ENCODE data around the gene UBALD2.
"Not testable (repeated sequence)": the region's sequence is repeated elsewhere in the genome, so short reads cannot be mapped to it uniquely, and the experiment has no call there.

Gene UBALD2

DNA sequence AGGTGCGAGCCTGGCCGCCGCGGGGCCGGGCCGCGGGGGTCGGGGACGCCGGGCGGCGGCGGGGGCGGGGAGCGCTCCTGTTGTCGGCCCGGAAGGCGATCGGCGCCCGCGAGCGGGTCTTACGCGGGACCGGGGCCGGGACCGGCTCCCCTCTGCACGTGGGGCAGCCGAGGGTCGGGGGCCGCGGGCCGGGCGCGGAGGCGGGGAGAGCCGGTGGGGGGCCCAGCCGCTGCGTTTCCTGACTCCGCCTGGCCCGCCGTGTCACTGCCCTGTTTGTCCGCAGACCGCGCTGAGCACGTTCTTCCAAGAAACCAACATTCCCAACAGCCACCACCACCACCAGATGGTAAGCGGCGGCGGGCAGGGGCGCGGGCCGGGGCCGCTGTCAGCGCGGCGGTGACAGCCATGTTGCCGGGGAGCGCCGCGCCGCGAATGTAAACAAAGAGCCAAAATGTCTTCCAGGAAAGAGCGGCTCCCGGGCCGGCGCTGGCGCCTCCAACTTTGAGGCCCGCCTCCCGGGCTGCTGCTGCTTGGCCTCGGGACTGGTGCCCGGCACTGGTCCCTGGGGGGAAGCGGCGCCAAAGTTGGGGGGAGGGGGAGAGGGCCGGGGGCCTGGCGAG lies 586 bp downstream of the UBALD2 start:
- peak; percentile 51 for DNase-seq (ENCODE audit: low read depth)

DNA sequence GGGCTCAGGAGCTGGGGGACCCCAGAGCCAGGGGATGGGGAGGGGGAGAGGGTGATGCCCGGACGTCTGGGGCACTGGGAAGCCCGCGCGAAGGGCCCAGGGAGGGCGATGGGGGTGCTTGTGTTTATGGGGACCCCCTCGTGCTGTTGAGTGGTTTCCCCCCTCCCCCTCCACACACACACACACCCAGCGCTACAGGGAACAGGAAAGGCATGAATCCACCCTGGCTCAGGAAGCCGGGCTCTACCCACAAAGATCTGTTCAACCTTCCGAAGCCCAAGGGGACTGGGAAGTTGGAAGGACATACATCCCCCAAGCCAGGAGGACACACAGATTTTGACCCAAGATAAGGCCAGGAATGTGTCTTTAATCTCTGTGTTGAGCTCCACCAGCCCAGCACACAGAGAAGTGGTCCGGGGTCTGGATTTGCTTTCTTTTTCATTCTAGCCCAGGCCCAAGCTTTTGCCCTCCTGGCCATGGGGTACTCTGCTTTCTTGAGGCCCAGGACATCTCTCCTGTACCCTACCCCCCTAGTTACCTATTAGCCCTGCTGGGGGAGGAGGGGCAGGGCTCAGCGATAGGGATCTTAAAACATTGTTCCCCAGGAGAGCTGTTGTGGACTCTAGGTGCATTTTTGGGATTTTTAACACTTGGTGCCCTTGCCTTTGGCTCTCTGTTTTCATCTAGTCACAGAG lies 1.2 kb downstream of the UBALD2 start:
- DNase-seq (ENCODE audit: low read depth), result no peak

DNA sequence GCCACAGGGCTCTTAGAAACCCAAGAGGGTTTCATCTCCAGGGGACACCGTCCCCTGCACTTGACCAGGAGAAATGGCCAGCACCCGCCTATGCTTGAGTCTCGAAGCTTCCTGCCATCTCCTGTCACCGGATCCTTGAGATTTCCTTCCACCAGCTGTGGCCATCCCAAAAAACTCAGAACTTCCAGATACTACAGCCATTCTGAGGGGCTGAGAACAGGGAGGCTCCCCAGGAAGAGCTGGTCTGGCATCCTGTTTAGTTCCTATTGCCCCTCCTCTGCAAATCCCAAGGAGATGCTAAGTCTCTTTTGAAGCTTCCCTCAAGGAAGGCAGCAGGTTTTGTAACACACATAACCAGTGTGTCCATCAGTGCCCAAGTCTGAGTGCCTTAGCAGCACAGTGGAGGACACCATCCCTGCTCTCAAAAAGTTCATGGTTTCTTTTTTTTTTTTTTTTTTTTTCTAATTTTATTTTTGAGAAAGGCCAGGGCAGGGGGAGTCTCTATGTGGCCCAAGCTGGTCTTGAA lies 2.0 kb downstream of the UBALD2 start:
- DNase-seq (ENCODE audit: low read depth), result no peak

DNA sequence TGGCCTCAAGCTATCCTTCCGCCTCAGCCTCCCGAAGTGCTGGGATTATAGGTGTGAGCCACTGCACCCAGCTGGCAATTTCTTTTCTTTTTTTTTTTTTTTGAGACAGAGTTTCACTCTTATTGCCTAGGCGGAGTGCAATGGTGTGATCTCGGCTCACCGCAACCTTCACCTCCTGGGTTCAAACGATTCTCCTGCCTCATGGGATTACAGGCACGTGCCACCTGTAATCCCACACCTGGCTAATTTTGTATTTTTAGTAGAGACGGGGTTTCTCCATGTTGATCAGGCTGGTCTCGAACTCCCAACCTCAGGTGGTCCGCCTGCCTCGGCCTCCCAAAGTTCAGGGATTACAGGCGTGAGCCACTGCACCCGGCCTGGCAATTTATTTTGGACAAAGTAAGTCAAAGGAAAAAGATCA lies 2.4 kb downstream of the UBALD2 start:
- DNase-seq (ENCODE audit: low read depth), result not testable (repeated sequence)

DNA sequence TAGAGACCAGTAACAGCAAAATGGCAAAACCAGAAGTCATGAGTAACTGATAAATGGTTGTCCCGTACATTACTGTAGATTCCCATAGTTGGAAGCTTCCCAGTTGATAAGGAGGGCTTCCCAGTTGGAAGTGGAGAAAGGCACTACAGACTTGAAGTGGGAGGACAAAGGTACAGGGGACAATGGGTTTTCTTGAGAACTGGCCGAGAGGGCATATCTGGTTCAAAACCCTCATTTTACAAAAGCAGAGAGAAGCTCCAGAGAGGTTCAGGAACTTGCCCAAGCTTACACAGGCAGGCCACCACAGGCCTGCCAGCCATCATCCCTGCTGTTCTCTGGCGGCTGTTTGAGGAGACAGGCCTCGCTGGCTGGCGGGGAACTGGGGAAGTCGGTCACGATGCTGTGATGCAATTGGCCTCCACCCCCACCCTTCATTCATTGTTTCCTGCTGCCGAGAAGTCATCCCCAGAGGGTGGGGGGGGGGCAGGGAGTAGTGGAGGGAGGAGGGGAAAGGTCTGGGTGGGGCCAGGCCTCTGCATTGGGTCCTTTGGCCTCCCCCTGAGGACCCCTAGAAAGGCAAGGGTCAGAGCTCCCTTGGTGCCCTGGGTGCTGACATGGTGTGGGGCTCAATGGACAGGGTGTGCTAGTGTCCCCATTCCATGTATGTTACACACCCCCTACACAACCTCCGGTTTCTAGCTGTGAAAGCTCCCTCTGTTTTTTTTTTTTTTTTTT lies 3.0 kb downstream of the UBALD2 start:
- peak; percentile 48 for DNase-seq (ENCODE audit: low read depth)

DNA sequence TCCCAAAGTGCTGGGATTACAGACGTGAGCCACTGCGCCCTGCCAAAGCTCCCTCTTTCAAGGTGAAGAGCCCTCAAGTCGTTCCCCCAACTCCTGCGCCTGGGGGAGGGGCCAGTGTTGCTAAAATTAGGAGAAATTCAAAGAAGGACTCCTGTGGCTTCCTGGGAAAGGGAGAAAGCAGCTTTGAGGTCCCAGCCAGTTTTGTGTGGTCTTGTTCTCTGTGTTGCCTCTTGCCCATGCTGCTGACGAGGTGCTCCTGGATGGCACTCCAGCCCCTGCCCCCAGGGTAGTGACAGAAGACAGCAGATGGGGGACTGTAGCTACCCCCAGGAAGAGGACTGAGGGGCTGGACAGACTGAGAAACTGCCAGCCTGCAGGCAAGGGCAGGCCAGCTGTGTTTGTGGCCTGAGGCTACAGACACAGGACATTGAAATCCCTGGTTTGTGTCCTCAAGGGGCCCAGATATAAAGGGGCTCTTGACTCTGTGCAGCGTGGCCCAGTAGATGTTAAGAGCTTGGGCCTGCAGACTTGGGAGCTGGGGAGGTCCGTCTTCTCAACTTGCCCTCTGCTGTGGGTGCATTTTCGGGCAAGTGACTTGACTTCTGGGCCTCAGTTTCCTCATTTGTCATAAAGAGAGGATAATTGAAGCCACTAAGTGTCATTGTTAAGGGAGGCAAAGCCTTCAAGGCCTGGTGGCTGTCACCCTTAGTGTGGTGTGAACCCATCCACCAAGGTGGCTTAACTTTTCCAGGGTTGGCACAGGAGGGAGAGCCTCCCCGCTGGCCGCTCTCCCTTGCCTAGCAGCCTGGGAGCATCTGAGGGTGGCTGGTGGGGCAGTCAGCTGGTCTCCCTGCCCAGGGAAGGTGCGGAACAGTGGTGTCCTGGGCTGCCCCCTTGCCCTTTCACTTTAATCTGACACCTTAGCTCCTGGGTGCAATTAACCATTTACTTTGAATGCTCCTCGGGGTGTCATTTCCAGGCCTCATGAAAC lies 4.1 kb downstream of the UBALD2 start:
- DNase-seq (ENCODE audit: low read depth), result no peak

DNA sequence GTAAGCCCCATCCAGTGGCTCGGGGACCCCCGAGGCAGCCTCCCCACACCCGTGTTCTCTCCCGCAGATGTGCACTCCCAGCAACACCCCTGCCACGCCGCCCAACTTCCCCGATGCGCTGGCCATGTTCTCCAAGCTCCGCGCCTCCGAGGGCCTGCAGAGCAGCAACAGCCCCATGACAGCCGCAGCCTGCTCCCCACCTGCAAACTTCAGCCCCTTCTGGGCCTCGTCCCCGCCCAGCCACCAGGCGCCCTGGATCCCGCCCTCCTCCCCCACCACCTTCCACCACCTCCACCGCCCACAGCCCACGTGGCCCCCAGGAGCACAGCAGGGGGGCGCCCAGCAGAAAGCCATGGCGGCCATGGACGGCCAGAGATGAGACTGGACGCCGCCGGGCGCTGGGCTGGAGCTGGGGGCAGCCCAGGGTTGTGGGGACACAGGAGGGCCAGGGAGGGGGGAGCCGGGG lies 5.0 kb downstream of the UBALD2 start:
- DNase-seq (ENCODE audit: low read depth), result no peak

DNA sequence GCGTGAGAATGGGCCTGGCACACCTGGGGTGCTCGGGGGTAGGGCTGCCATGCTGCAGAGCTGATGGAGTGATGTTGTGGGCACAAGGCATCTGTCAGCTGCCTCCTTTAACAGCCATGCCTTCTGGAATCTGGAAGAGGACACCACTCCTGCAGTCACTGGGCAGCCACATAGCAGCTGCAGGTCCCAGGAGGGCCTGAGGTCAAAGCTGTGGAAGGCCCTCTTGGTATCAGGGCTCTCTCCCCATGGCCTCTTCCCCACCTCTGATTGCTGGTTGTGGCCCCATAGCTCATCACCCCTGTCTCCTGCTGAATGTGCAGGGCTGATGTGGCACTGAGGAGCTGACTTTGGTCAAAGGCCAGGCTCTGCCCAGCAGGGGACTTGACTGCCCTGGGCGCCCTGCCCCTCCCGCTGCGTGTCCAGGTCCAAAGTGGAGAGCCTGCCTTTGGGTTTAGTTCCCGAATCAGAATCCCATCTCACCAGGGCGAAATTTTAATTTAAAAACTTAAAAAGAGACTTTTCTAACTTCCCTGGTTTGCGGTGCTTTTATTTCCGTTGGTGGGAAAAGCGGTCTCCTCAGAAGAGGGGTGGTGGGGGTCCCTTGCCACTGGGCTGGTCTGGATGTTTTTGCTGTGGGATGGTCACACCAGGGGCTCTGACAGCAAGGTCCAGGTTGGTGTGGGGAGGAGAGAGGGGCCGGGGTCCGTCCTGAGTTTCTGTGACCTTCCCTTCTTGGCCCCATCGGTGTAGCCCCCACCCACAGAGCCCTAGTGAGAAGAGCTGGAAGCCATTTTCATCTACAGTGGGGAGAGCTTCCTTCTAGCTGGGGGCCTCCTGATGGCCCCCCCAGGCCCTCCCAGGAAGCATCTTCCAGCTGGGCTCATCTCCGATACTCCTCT lies 5.9 kb downstream of the UBALD2 start:
- no peak for DNase-seq (ENCODE audit: low read depth)

DNA sequence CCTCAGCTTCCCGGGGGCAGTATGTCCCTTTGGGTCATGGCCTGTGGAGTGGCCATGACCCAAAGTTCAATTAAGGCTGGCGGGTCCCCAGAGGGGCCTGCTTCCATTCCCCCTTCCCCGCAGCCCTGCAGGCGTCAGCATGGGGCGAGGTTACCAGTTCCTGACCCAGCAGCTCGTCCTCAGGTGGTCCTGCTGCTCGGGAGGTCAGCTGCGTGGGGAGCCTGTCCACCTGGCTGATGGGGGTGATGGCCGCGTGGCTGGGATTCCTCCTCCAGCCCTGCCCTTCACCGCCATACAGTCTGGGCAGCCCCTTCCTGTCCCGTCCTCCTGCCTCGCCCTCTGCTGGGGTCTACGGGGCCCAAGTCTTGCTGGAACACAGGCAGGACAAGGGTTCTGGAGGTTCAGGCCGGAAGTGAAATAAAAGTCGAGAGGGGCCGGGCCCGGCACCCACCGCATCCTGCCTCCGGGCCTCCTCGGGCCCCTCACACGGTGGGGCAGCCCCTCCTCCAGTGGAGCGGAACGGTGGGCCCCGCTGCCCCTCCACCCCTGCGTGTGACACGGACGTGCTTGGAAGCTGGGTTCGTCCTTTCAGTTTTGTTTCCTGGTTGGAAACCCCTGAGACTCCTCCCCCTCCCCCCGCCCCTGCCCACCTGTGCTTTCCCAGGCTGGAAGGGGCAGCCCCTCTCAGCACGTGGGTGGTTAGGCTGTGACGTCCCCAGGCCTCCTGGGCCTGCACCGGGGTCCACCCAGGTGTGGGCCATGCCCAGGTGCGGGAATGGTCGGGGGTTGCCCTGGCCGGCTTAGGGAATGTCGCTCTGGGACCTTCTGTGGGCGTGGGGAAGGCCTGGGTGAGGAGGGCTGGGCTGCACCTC lies 6.8 kb downstream of the UBALD2 start:
- peak; percentile 41 for DNase-seq (ENCODE audit: low read depth)

DNA sequence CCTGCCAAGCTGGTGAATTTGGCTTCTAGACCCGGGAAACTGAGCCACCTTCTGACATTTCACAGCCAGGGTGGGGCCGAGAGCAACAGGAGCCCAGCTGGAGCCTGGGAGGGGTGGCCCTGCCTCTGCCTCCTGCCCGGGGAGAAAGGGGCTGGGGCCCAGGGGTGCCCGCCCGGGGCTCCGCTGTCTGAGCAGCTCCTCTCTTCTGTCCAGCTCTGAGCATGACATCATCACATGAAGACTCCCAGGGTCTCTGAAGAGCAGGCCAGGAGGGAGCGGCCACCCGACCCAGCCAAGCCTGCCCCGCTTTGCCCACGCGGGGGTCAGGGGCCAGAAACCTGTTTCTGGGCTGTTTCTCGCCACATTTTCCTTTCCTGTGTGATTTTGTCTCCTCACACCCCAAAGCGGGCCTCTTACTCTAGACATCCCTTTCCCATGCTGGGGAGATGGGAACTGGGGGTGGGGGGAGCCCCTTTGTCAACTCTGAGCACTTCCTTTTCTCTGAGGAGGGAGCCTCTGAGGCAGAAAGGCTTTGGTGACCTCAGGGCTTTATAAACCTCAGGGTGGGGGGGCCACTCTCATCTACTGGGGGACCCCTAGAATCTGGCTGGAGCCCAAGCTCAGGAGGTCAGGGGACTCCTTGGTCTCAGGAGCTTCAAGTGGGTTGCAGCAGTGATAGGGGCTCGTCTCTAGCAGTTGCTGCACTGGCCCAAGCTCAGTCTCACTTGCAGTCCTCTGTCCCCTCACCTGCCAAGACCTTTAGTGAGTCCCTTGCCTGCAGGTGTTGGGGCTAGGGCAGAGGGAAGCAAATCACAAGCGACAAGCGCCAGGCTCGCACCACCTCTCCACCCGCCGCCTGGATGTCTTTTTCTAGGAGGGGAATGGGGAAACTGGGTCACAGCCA lies 7.6 kb downstream of the UBALD2 start:
- DNase-seq (ENCODE audit: low read depth), result no peak

DNA sequence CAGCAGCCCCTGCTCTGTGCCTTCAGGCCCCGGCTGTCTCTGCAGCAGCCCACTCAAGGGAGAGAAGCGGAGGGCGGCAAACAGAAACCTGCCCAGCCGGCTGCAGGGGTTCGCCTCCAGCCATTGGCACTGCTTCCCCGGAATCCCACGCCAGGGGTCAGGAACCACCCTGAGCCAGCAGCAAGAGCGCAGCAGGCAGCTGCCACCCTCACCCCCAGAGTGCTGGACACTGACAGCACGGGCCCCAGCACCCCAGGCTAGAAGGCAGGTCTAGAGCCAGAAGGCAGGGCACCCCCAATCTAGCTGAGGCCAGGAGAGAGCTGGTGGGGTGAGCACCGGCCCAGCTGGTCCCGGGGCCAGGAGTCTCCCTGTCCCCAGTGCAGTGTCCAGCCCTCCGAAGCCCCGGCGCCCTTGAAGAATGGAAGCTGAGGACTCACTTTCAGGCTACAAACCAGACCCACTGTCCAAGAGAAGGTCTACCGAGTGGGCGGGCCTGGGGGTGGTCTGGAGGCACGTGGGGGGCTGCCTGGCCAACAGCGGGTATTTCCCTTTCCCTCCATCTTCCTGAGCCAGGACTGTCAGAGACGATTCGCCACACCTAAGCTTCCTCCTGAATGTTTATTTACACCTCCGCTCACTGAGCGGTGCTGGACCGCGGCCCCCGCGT lies 8.4 kb downstream of the UBALD2 start:
- no peak for DNase-seq (ENCODE audit: low read depth)

DNA sequence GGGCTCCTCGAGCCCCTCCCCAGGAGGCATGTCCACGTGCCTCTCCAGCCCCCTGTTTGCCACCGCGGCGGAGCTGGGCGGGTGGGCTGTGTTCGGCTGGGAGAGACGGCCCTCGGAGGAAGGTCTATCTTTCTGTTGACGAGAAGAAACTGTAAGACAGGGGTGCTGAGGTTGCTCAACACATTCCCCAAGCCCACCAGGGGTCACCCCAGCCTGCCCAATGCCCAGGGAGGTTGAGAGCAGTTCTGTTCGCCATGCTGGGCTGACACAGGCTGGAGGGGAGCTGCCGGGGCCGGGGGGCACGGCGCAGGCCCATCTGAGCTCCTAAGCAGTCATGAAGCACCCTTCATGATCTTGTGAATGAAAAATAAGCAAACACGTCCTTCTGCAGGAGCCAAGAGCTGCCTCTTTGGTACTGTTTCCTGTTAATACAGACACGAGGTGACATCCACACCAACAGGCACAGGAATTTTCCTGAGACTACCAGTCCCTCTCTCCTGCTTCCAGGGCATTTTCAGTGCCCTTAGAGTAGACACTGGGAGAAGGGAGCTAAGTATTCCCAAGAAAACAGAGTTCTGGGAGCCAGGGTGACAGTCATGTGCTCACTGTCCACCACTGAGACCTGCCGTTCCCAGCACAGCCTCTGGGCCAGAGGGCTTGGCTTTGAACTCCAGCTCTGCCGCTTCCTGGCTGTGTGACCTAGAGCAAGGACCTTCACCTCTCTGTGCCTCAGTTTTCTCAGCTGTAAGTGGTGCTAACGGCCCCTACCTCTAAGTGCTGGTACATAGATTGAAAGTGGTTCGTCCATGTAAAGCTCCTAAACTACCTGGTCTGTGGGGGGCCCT lies 9.2 kb downstream of the UBALD2 start:
- no peak for DNase-seq (ENCODE audit: low read depth)

DNA sequence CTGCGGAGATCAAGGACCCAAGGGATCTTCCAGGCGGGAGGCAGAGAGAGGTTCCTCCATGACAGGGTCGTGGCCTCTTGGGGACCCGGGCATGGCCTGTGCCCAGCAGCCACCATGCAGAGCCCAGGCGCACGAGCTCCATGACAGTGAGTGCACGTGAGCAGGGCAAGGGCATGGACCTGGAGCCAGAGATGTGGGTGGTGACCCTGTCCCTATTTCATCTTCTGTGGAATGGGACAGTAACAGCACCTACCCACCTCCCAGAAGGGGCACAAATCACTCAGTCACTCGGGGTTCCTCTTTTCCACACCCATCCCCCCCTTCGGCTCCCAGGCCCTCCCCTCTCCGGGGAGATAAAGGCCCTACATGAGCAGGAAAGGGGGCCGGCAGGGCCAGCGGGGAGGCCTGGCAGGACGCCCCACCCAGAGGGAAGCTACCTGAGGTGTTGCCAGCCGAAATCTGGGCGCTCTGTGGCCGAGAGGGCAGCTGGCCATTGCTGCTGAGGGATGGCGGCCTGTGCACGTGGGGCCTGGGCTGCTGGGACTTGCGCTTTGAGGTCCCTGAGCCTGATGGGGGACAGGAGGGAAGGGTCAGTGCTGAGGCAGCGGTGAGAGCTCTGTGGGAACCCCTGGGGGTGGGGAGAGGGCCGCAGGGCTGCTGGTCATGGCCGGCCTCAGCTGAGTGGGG lies 10.4 kb downstream of the UBALD2 start:
- DNase-seq (ENCODE audit: low read depth), result no peak

DNA sequence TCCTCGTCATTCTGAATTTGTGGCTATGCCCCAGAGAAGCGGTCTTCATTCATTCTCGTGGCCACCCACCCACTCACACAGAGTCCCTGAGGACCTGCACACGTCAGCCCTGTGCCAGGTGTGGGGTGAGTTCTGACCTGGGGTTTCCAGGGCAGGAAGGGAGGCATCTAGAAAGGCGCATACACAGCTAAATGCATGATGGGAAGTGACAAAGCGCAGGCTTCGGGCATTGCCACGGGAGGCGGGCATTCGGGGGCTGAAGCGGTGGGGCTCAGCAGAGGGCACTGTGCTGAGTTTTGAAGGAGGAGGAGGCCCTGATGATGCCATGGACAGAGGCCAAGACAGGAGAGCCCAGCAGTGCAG lies 10.9 kb downstream of the UBALD2 start:
- DNase-seq (ENCODE audit: low read depth), result no peak

DNA sequence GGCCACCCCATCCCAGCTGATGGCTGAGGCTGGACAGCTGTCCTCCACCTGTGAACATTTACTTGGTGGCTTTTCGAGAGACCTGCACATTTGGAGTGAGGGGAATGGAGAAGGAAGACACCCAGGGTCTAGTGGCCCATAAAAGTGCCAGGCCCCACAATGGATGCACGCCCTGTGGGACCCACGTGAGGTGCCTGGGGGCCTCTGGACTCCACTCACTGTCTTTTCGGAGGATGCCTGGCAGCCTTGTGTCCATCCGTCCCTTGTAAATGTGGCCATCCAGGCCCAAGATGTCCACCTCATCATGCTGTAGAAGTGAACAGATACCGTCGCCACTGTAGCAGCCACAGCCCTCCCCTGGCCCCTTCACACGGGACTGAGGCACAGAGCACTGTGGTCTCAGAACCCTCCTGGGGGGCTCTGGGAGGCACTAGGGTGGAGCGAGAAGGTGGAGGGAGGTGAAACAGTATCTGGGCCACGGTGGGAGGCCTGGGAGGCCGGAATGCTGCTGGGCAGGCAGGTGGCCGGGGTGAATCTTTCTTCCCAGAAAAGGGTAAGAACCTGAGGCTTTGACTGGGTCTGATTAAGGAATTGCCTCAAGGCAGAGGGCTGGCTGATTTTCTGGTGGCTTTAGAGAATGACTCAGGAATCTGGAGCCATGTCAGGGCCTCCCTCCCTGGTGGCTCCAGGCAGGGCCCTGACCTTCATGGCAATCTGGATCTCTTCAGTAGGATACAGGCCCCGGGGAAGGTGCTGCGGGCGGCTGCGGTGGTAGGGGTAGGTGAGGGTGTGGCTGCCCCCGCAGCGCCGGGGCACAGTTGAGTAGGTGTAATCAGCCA lies 11.5 kb downstream of the UBALD2 start:
- DNase-seq (ENCODE audit: low read depth), result no peak
